ENCODE data around the gene MRPL40.
"Not testable (repeated sequence)": the region's sequence is repeated elsewhere in the genome, so short reads cannot be mapped to it uniquely, and the experiment has no call there.

Gene MRPL40

DNA sequence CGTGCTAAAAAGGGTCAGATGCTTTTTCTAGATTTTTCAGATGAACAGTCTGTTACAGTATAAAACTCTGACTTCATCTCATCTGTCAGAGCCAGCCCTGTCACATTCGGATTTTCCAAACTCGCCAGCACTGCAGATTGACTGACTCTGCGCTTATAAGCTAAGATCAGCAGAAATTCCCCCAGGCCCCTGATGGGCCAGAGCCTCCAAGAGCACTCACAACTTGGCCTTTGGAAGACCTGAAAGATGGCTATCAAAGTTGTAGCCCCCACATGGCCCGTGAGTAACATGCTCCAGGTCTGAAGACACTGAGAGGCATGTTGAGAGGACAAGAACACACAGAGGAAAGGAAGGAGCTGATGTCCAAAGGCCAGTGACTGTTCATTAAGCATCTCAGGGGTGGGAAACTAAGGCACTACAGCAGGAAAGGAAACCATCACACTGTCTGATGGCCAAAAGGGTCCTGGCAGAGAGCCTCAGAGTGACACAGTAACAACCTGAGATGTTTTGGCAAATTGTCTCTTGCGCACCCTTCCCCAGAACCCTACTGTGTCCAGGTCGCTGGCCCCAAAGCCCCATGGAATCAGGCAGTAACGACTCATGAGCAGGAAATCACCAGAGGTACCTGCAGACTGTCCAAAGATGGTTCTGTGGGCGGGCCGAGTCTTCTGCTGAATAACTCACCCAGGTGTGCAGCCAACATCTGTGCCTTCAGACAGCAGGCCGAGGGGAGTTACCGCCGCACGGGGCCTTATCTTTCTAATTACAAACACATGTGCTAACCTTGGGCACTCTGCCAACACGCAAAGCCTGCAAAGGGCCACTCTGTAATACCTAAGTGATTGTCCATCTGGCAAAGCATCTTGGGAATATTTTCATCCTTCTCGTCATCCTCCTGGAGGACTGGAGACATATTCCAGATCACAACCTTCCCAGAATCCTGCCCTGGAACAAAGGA, 24.4 kb upstream of the MRPL40 start:
- DNase-seq: peak; percentile 2

DNA sequence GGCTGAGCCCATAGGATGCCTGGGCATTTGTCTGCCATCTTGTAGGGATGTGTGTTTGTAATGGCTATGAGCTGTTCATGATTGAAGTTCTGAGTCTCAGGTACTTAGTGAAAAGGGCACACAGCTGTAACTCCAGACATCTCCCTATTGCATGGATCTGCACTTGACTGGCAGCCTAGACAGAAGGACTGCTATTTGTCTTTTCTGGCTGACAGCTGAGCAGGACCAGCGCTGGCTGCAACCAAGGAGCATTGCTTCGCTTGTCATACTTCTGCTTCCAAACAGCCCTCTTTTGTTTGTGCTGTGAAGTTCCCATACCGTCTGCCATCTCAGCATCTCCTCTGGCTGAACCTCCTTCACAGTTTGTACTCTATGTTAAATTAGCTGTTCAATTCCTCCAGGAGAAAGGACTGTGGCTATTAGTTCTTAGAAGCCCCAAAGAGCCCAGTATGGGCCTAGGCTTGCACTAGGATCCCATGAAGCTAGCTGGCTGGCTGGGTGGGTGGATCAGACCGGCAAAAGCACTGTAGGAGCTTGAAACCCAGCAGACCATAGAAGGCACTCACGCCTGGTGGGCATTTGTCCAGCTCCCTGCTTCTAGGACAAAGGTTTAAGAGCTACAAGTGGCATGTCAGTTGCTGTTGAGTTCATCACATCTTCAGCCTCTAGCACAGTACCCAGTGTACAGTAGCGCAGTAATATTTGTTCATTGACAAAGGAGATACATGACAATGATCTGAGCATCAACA, 21.2 kb upstream of the MRPL40 start:
- no peak for DNase-seq

DNA sequence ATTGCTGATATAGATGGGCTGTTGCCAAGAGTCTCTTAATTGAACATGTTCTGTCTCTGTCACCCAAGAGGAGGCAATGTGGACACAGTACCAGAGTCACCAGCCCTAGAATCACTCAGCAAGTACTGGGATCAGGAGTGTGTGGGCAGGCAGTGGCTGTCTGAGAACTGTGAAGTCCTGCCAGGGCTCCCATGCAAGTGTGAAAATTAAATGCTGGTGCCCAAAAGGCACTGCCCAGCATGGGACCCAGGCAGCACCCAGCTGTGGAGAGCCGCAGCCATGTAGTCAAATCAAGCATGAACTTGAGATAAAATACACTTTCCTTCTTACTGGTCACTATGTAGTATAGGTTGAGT, 20.7 kb upstream of the MRPL40 start:
- no peak for DNase-seq

DNA sequence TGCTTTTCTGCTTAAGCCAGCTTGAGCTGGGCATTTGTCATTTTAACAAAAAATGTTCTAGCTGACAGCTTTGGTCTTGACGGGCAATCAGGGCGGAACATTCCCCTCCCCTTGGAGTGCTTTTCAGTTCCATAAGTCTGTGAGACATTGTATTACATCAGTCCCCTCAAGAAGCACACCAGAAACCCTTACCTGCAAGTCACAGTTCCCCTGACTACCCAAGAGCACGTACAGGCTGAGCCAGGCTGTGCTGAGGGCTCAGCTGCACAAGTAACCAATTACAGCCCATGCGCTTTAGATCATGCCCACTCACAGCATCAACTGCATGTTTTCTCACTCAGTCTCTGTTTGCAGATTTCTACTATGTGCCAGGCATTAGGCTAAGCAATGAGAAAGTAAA, 19.9 kb upstream of the MRPL40 start:
- DNase-seq: no peak

DNA sequence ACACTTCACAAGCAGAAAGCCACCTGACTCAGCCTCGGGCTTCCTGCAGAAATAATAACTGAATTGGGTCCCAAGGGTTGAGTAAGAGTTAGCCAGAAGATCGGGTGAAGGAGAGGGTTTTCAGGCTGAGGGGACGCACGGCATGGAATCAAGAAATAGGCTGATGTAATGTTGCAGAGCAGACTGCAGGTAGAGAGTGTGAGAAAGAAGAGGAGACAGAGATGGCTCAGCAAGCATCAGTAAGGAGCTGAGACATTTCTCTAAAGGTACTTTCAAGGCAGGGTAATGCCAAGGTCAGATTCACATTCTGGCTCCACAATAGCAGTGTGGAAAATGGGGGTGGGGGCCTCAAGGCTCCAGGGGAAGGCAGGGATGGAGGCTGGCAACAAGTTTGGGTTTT, 19.4 kb upstream of the MRPL40 start:
- no peak for DNase-seq

DNA sequence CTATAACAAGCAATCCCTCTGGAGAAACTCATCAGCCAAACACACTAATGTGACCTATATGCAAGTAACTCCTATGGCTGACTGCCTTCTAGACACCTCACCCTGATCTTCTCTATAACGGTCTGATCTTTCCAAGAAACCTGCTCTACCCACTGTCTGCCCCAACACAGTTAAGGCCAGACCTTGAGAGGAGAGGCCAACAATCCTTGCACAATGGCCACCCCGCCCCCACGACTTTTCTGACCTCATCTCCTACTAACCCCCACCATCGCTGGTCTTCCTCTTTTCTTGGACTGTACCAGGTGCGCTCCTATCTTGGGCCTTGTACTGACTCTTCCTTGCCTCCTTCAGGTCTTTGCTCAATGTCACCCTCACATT, 13.3 kb upstream of the MRPL40 start:
- no peak for DNase-seq

DNA sequence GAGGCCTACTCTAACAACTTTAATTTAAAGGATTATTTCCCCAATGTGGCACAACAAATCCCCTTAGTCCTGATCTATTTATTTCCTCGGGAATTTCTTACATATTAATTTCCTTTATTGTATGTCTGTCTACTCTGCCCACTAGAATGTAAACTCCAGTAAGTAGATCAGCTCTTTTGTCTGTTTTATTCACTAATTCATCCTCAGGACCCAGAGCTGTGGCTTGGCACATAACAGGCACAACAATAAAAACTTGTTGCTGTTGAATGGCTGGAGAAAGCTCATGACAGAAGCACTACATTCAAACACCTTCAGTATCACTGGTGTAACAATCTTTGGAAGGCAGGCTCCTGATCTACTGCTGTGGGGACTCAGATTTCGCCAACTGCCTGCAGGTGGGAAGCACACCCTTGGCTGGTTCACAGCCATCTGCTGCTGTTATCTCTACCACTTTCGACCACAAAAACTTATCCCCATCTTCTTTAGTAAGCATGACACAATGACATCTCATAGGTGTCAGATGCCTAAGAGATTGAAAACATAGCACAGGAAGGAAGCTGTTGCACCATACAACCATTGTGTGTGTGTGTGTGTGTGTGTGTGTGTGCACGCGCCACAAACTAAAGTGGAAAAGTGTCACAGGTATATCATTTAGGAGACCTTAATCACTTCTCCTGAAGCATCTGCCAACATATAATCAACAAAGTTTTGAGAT, 12.7 kb upstream of the MRPL40 start:
- no peak for DNase-seq

DNA sequence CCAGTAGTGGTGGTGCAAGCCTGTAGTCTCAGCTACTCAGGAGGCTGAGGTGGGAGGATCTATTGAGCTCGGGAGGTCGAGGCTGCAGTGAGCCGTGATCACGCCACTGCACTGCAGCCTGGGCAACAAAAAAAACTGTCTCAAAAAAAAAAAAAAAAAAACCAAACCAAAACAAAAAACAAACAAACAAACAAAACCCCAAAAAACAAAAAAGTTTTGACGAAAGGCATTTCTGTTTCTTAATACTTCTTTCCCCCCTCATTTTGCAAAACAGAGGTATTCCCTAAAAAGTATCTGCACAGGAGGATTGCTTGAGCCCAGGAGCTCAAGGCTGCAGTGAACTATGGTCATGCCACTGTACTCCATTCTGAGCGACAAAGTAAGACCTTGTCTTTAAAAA, 12.0 kb upstream of the MRPL40 start:
- DNase-seq: no peak

DNA sequence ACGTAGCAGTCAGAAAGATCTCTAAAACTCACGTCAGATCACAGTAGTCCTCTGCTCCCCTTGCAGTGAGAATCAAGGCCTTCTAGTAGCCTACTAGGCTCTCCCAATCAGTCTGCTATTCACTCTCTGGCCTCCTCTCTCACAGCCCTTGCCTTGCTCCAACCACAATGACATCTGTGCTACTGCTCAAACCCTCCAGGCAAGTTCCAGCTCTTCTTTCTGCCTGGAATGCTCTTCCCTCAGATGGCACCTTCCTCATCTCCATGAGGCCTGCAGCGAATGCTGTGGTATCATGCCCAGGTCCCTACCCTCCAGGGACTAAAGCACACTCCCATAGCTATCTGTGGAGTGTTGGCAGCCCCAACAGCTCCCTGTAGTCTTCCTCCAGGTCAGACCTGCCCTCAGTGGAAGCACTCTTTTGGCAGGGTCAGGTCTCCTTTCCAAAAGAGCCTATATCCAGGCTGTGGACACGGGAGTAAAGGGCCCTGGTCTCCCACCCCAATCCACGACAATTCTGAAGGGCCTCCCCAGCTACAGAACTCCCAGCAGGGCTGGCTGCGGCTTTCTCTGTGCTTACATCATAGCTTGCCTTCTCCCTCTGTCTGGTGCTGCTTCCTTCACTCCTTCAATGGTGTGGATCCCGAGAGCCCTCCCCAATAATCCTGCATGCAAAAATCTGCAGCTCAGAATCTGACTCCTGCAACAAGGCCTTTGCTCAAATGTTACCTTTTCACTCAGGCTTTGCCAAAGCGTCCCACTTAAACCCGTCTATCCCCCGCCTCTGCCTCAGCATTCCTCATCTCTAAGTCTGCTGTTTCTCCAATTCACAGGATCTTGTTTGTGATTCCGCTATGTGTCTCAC, 9.7 kb upstream of the MRPL40 start:
- no peak for DNase-seq

DNA sequence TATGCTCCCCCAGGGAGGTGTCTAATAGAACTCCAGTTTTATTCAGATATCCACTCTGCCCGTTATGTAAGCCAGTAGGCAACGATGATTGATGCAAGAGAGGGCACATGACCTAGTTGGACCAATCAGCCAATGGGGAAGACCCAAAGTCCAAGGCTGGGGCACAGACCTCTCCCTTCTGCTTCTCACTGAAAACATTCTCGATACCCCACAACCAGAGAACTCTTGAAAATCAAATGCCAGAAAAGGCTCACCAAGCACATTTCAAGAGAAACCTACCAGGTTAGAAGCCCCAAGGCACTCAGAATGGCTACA, 8.2 kb upstream of the MRPL40 start:
- DNase-seq: no peak

DNA sequence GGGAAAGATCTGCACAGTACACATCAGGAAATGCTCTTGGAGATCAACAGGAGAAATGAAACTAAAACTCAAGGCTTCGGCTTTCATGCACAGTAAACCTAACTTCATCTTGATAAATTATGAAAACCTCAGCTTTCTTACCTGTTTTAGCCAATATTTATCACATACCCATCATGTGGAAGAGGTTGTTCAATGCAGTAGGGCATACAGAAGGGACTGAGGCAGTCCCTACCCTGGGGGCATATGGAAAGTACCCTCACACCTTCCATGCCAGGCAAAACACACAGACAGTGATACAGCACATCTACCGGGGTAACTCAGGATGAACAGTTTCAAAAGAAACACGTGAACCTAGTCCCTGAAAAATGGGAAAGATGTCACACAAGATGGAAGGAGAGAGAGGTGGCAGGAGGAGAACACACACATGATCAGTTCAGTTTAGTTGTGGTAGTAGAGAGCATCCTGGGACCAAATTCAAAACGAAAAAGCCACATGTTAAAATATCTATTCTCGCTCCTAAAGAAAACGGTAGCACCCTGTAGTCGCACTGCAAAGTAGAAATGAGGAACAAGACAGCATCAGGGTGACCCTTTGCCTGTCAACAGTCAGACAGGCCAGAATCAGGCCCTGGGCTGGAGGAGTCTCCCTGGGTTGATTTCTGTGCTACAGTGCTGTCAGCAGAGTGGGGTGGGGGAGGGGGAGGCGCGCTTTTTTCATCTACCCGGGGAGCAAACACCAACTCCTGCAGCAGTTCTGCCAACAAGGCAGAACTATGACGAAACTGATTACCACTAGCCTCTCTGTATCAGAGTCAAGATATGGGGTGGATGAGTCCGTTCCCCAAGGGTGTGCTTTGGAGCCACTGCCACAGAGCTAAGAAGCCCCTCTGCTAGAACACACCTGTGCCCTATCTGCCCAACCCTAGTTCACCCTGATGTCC, 2.1 kb upstream of the MRPL40 start:
- no peak for DNase-seq

DNA sequence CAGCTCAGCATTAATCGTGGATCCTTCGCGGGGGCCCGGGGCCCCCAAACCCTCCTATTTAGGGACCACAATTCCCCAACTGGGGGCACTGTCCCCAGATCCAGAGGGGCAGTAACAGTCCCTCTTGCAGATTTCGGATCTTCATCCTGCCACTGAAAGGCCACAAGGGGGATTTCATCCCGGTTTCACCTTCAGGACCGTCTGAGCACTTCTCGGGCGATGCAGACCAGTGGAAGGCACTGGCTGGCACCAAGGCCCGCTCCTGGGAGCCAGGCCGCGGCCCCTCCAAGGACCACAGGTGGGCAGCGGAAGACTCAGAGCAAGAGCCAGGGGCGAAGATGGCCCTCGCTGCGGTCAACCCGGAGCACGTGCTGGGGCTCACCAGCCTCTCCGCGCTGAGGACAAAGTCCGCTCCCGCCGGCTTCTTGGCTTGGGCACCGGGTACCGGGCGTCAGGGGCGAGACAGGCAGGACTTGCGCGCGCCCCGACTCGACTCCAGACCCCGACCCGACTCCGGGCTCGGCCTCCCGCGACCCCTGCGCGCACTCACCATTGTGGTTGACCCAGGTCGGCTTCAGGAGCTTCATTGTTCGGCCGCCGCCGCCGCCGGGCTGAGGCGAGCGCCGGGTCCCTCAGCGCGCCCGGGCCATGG, 1.3 kb upstream of the MRPL40 start:
- no peak for DNase-seq

DNA sequence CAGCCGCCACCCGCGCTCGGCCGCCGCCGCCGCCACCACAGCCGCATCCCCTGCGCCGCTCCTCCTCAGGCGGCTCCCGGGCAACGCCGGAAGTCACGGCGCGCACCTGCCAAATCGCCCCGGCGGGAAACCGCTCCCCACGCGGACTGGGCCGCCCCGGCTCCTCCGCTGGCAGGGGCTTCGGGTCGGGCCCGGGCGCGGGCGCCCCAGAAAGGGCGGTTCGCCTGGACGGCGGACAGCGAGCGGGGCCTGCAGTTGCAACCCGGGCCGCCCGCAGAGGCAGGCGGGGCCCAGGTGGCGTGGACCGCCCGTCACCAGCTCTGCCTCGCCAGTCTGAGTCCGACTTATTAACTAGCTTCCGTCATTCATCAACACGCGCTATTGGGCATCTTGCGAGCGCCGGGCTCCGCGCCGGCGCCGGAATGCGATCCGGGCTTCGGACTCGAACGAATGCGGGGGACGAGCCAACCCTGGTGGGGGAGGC, 654 bp upstream of the MRPL40 start, which contains the start of gene HIRA:
Gene HIRA (minus strand): TSS at position 85 of the 484 bp plus-strand sequence. CDS start 257 bp downstream, outside the sequence.
- no peak for DNase-seq

DNA sequence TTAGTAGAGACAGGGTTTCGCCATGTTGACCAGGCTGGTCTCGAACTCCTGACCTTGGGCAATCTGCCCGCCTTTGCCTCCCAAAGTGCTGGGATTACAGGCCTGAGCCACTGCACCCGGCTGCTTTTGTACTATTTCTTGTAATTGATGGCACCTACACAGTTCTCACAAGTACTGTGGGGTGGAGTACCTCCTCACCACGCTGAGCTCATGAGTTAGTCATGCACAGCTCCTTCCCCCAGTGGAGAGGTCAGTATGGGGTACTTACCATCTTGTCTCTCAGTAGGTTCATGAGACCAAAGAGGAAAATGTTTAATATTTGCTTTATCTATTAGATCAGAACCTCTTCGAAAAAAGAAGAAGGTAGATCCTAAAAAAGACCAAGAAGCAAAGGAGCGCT, 2.1 kb downstream of the MRPL40 start:
- no peak for DNase-seq

DNA sequence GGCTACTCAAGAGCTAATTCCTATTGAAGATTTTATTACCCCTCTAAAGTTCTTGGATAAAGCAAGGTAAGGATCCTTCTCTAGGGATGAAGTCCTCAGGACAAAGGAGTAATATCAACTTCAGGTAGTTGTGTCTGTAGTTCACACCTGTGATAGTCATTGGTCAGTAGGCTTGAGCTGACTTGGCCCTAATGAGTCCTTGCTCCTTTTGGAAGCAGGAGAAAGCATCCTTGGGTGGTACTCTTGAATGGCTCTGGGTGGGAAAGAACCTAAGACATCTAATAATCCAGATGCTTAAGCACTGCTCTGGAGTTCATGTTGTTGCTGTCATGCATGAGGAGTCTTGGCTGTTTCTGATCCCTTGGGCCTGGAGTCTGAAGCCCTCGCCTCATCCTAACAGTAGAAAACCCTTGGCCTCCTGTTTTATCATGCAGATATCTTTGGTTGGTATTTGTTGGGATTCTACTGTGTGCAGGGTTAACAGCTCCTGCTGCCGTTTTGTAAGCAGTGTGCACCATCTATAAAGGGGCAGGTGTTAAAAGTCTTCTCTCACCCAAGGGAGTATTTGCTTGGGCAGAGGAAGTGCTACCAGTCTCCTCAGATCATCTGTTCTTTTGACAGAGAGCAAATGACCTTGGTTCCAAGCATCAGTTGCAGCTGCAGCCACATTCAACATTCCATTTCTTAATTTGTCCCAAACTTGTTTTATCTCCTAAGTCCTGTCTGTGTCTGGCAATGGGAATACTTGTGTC, 2.7 kb downstream of the MRPL40 start:
- no peak for DNase-seq

DNA sequence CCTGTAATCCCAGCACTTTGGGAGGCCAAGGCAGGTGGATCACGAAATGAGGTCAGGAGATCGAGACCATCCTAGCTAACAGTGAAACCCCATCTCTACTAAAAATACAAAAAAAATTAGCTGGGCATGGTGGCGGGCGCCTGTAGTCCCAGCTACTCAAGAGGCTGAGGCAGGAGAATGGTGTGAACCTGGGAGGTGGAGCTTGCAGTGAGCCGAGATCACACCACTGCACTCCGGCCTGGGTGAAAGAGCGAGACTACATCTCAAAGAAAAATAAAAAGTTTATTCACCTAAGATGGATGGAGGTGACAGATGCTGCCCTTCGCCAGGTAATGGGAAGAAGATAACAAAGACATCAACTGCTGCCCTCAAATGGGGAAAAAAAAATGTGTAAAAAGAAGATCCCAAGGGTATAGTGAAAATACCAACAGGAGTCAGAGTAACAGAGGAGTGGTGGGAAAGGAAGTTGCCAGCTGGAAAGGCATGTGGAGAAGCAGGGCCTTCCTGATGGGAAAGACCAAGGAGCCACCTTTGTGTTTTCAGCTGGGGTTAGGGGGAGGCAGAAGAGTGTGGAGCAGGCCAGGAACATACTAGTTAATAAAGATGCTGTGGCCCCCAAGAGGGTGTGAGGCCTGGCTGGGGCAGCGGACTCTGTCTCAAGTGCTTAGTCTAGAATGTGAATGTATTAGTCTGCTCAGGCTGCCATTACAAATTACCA, 4.3 kb downstream of the MRPL40 start:
- DNase-seq: not testable (repeated sequence)

DNA sequence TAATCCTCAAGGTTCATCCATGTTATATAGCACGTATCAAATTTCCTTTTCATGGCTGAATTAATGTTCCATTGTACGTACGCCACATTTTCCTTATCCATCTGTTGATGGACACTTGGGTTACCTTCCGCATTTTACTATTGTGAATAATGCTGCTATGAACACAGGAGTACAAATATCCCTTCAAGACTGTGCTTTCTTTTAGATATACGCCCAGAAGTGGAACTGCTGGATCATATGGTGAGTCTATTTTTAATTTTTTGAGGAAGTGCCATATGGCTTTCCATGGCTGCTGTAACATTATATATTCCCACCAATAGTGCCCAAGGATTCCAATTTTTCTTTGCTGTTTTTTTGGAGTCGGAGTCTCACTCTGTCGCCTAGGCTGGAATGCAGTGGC, 6.0 kb downstream of the MRPL40 start:
- peak; percentile 47 for DNase-seq

DNA sequence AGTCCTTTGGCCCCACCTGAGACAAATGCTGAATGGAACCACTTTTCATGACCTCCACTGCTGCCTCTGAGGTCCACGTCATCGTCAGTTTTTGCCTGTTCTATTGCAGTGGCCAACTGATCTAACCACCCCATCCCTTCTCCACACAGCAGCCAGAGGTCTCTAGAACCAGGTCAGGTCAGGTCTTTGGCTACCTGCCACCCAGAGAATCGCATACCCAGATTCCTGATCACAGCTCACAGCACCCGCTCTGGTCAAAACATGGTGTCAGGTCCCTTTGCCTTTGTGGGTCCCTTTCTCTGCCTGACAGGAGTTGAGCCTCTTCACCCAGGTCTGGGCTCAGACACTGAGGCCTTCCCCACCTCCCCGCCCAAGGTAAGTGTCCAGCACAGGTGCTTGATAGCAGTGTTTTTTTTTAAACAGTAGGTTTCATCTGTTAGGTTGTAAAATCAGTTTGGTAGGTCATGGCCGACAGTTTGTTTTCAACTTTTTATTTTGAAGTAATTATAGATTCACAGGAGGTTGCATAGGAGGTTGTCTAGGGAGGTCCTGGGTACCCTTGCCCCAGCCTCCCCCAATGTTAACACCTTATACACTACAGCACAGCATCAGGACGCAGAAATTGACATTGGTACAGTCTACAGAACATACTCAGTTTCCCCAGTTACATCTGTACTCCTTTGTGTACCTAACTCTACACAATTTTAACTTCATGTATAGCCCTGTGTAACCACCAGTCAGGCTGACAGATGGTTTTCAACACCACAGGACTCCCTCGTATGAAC, 8.3 kb downstream of the MRPL40 start:
- no peak for DNase-seq

DNA sequence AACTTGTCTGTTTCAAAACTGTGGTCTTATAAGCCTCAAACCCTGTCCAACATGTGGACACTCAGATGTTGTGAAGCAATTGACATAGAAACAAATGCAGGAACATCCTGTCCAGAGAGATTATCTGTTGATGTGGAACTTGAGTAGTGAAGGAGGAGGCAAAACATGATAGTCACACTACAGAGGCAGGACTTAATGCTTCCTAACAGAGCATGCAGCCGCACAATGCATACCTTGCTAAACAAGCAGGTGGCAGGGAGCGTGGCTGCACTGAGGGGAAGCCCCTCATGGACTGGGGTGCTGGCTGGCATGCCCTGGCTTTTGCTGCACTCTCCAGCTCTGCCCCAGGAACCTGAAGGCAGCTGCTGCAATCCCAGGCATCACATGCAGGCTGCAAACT, 9.8 kb downstream of the MRPL40 start:
- DNase-seq: no peak

All from DMS 273 treated with DMSO at 0.1 percent for 48 hours (cell line).